Stromal cell of bone marrow (primary cell): ENCODE data around the gene AIF1.
A peak's percentile ranks its signal among the peaks of the same experiment; 100 is the strongest.
"Not testable (repeated sequence)": the region's sequence is repeated elsewhere in the genome, so short reads cannot be mapped to it uniquely, and the experiment has no call there.

Experiments
- DNase-seq: peaks from one replicate; pipeline ENCODE4 v3.0.0-alpha.2; 2012; ENCODE audit warnings: low read depth

Gene AIF1

DNA sequence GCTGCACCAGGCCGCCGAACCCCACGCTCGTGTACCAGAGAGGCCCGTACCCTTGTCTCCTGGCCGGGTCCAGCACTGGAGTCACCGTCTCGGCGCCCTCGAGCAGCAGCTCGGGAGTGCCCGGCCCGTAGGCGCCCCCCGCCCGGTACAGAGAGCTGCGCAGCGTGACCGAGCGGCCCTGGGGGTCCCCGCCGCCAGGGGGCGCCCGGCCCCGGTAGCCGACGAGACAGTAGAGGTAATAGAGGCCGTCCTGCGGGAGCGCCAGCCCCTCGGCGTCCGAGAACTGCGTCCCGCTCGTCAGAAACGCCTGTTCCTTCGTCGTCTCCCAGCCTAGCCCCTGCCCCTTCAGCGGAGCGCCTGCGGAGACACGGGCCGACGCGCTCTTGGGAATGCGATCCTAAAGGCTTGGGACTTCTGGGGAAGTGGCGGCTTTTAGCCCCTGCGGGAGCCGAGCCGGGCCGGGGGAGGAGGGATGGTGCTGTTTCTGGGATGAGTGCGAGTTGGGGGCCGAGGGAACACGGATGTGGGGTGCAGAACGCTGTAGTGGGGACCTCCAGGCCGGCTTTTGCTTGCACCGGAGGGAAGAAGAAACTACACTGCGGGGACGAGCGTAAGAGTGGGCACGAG, 34.1 kb upstream of the AIF1 start:
- DNase-seq: peak; percentile 47

DNA sequence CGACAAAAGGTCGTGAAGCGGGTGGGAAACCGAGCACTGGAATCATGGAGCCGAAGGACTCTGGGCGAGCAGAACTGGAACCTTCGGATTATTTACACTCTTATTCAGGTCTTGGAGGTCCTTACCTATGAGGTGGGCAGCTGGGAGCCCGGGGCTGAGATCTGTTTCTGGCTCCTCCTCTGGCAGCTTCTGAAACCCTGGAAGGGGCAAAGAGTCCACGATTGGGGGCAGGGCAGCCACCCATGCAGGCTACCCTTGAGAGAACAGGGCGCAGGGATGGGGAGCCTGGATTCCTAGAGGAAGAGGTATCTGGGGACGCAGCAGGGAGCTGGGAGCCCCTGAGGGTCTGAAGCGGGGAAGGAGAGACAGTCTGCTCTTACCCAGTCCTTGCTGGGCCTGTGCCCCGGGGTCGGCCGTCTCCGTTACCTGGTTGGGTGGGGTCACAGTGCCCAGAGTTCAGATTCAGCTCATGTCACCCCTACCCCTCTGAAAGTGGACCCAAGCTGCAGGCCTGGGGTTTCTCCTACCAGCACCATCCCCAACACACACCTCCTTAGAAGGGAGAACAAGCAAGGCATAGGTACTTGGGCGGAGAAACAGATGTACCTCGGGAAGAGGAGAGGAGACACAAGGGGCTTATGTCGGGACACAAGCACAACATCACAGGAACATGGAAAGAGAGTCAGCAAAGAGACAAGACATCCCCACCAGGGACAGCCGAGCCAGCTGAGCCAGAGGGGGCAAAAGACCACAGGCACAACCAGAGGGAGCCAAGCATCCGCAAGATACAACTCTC, 33.4 kb upstream of the AIF1 start:
- DNase-seq: no peak

DNA sequence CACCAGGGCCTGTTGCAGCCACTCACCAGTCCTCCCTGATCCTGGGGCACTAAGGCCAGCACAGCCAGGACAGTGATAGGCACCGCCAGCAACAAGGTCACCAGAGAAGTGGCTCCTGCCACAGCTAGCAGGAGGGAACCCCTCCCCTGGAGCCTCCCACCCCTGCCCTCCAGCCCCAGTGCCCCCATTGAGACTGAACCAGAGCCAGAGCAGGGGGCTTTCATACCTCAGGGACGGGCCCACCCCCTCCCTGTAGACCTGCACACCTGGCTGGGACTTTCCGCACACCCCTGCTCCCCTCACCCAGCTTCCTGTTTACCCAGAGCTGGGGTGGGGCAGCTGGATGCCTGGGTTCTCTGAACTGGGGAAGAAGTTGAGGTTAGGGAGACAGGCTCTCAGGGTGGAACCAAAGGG, 32.8 kb upstream of the AIF1 start, which contains the start of gene LTB:
Gene LTB, minus strand, starts transcription at position 195 of the 414 bp plus-strand sequence. Its CDS starts 7 bp downstream, at position 188.
- DNase-seq: no peak

DNA sequence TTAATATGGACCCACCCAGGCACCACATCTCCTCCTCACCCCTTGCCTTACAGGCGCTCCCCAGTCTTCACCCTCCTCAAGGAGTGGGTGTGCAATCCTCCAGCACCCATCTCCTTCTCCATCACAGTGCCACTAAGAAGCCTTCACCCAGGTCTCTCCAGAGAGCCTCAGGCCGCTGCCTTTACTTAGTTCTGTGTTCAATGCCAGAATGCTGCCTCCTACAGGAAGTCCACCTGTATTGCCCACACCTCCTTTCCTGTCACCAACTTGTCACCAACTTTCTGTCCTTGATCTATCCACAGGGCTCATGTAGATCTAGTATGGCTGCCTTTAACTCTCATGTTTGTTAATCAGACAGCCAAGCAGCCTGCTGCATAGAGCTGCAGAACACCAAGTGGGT, 29.5 kb upstream of the AIF1 start:
- no peak for DNase-seq

DNA sequence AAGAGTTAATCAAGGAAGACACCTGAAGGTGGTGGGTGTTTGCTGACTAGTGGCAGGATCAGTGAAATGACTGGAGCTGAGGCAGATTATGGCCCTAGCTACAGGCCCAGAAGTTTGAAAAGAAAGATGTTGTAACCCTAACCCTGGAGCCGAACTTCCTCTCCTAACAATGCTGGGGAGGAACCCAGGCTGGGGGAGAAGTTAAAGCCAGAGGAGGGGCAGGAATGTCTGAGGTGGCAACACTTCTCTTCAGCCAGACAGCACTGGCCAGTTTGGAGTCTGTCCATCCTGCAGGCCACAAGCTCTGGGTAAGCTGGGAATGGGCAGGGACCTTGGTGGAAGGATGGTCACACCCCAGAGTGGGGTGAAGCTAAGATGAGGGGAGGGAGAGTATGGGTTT, 29.0 kb upstream of the AIF1 start, which contains the start of gene LST1:
Gene LST1, plus strand, starts transcription at position 270 of the 400 bp plus-strand sequence. CDS start 1,023 bp downstream, outside the sequence.
- DNase-seq: no peak

DNA sequence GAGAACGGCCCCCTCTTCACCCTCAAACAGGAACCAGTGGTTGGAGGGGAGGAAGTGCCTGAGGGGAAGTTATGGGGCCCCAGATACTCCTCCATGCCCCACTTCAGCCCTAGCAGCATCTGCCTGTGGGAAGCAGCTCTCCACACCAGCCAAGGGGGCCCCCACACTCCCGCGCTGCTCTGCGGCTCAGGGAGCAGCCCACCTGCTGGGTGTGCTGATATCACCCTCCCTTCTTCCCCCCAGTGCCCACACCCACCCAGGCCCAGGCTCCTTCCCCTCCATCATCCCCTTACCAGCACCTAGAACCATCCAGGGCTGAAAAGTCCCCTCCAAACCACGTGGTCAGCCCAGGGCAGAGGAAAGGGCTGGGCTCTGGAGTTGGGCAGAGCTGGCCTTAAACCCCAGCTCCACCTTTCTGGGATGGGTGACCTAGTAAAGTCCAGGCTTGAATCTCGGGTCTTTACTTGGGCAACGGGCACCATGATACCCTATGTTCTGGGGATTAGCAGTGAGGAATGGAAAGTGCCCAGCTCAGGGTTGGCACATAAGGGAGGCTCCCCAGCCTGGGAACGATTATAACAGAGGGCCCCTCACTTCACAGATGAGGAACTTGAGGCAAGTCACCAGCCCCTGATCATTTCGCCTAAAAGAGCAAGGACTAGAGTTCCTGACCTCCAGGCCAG, 28.3 kb upstream of the AIF1 start:
- DNase-seq: no peak

DNA sequence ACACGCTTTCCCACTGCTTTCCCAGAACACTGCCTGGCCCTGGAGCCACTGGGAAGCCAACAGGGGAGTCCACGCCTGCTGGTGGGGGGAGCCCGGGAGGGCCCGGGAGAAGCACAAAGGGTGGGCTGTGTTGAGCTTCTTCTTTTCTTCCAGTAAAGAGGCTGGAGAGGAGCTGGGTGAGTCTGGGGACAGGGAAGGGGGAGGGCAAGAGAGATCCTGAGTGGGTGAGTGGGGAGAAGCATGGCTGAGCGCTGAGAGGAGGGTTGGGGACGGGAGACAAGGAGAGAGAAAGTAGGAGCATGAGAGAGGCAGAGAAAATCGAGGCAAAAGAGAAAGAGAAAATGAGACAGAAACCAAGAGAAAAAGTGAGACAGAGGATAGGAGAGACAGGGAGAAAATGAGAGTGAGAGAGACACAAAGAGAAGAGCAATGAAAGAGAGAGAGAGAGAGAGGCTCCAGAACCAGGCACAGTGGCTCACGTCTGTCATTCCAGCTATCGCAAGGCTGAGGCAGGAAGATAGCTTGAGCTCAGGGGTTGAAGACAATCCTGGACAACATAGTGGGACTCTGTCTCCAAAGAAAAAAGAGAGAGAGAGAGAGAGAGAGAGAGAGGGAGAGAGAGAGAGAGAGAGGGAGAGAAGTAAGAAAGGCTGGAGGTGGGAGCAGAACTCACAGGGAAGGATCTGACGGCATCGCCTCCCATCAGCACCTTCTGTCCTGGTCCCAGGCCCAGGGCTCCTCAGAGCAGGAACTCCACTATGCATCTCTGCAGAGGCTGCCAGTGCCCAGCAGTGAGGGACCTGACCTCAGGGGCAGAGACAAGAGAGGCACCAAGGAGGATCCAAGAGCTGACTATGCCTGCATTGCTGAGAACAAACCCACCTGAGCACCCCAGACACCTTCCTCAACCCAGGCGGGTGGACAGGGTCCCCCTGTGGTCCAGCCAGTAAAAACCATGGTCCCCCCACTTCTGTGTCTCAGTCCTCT, 26.9 kb upstream of the AIF1 start:
- no peak for DNase-seq

DNA sequence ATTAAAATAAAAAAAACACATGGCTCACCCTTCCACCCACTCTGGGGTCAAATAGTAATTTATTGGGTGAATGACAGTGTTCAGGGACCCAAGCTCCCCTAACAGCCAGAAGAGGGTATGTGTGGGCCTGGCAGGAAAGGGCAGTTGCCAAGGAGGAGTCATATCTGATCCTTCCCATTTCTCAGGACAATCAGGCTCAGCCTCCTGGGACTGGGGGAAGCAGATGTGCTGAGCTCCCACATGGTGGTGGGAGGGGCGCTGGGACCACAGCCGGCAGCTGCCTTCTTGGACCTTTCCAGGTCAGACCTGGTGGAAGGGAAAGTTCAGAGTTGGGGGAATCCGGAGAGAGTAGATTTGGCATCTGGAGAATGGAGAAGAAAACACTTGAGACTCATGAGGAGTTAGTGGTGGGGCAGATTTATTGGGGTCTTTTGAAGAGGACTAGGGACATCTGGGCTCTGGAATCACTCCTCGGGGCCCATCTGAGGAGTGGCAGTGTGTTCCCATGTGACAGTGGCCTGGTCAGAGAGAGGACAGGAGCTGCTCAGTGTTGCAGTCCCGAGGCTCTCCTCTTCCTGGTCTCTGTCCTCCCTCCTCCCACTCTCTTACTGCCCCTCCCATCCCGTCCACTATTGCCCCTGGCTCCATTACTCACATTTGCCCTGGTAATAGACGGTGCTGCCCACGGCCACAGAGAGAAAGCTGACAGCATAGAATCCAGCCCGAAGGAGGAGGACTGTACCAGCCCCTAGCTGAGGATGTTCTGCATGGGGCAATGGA, 26.0 kb upstream of the AIF1 start:
- no peak for DNase-seq

DNA sequence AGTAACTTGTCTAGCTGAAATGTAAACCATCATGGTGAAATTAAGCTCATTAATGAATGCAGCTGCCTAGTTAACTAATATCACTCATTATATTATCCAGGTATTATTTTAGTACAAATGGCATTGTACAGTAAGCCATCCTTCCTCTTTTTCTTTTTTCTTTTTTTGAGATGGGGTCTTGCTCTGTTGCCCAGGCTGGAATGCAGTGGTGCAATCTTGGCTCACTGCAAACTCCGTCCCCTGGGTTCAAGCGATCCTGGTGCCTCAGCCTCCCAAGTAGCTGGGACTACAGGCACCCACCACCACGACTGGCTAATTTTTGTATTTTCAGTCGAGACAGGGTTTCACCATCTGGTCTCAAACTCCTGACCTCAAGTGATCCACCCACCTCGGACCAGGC, 24.3 kb upstream of the AIF1 start:
- not testable (repeated sequence) for DNase-seq

DNA sequence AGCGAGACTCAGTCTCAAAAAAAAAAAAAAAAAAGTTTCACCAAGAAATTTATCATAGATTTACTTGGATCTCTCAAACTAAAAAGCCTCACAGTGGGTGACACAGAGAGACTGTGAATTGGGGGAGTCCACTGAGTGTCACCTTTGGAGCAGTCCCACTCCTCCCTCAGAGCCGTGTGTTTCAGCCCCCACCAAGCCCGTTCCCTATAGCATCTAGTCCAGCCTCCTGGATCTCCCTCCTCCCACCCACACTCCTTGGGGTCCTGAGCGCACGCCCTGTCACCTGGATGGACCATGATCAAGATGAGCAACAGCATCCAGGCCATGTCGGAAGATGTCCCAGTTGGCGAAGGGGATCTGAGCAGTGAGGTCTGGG, 22.6 kb upstream of the AIF1 start:
- no peak for DNase-seq

DNA sequence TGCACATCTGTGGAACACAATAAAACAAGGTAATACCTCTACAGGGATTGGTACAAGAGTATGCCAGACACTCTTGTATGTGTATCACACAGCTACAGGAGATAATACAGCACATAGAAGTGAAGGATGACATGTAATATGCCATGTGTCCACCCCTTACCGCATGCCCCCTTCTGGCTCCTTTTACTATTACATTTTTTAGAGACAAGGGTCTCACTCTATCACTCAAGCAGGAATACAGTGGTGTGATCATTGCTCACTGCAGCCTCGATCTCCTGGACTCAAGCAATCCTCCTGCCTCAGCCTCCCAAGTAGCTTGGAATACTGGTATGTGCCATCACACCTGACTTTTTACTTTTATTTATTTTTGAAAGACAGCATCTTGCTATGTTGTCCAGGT, 18.0 kb upstream of the AIF1 start:
- DNase-seq: no peak

DNA sequence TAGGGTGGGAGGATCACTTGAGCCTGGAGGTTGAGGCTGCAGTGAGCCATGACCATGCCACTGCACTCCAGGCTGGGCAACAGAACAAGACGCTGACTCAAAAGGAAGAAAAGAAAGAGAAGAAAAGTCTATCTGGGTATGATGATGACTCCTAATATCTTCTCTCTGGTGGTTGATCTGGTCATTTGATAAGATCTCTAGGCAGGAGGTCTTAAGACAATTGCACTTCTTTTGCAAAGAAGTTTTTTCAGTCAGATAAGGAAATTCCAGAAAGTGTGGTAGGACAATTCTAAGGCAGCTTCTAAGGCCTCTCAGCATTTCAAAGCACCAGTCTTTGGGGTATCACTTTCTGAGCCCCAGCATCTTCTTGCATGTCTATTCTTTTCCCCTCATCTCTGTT, 7.7 kb upstream of the AIF1 start:
- no peak for DNase-seq

DNA sequence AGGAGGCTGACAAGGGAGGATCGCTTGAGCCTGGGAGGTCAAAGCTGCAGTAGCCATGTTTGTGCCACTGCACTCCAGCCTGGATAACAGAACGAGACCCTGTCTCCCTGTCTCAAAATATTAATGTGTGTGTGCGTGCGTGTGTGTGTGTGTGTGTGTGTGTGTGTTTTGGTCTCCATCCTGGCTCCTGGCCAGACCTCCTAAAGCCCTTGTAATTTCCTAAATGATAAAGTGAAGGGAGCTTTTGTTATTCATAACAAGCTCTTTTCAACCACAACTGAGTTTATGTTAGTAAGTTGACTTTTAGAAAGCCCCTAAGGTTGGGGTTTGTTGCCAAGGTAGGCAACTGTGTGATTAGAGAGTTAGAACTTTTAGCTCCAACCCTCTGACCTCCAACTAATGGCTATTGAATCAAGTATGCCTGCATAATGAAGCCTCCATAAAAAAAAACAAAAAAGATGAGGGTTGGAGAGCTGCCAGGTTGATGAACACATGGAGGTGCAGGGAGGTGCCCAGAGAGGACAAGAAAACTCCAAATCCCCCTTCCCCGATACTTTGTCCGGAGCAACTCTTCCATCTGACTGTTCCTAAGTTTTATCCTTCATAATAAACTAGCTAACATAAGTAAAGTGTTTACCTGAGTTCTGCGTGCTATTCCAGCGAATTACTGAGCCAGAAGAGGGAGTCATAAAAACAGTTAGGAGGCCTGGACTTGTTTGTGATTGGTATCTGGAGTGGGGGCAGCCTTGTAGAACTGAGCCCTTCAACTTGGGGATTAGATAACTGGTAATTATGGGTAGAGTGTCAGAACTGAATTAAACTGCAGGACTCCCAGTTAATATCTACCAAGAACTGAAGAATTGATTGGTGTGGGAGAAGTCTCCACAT, 5.3 kb upstream of the AIF1 start:
- no peak for DNase-seq

DNA sequence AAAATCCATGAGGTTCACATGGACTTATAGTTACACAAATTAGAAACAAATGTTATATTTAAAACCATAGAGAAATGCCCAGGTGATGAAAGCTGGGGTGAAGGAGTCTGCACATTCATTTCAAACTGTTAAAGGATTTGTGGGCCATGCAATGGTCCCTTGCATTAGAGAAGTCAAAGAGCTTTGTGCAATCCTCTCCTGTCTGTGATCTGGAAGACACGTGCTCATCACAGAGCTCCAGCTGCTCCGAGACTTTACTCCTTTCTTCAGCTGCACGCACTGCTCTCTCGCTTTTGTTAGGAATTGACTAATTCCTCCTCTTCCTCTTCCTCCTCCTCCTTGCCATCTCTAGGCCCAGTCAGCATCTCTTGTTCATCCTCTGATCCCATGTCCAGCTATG, 4.1 kb upstream of the AIF1 start:
- no peak for DNase-seq

DNA sequence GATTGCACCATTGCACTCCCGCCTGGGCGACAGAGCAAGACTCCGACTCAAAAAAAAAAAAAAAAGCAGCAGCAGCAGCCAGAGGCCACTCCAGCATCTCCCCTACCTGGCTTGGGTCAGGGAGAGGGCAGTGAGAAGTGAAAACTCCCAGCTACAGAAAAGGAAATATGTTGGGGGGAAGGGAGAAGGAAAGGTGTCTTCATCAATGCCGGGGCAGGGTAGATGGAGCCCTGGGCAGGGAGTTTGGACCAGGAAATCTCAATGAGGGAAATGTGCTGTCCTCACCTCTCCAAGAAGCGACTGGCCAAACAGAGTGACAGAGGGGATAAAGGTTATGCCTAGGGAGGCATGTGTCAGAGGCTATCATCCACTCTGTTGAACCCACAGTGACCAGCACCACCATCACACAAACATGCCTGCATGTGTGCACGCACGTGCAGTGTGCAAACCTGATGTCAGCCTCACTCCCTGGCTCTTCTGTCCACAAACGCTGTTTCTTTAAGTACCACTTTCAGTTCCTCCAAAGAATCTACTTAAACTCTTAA, 887 bp upstream of the AIF1 start:
- DNase-seq: no peak

DNA sequence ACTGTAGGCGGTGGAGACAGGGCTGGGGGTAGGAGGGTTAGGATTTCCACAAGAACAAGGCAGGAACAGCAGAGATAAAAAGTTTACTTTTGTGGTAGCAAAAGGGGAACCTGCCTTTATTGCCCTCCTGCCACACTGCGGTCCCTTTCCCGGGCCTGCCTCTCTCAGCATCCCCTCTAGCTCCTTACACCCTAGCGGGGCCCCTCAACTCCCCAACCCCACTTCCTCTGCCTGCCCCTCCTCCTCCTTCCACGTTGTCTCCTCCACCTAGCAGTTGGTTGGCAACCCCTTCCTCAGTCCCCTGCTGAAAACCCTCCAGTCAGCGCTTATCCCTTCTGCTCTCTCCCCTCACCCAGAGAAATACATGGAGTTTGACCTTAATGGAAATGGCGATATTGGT, 714 bp downstream of the AIF1 start:
- no peak for DNase-seq

DNA sequence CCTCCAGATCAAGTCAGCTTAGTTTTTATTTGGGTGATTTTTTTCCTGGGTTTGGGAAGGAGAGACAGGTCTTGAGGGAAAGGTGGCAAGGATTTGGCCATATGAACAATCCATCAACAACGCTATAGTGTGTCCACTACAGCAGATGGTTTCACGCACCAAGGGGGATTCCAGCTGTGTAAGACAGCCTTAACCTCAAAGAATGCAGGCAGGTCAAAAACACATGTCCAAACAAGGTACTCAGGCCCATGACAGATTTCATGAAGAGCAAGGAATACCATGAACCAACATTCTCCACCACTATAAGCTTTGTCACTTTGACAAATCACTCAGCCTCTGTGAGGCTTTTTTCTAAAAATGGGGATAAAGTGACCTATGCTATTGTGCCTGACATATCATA, 2.0 kb downstream of the AIF1 start:
- DNase-seq: no peak

DNA sequence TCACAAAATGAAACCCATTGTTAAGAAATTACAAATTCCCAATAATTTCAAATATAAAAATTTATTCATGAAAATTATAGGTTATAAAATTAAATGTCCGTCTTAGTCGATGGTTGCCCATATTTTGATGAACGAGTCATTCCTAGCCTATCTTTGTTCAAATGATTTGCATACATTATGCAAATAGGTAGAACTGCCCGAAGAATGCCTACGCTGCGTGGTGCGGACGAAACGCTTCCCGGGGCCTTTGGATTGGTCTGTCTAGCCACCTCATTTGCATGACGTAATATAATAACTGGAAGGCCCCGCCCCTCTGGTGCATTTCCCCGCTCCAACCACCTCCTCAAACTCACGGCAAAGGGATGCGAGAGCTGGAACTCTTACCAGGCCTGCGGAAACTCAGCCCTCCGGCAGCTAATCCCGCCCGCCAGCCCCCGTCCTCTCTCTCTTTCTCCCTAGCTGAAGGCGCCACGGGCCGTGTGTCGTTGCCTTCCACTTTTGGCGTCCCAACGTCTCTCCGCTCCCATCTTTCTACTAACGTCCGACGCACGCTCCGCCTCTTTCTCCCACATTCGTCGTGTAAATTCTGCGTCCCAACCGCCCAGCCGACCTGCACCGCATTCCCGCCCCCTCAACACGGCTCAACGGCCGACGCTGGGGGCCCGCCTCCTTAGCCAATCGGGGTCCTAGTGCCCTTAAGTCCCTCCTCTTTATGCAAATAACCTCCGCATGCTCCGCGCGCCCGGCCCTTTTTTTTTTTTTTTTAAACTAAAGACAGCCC, 5.0 kb downstream of the AIF1 start:
- peak; percentile 99 for DNase-seq
